HG02938 (cell line): ENCODE measurements around the gene GRK6.
"Not testable (repeated sequence)": the region's sequence is repeated elsewhere in the genome, so short reads cannot be mapped to it uniquely, and the experiment has no call there.

Experiments used
- ATAC-seq: cut with Tn5 transposase; IDR thresholded peaks from one replicate; pipeline ENCODE4 v1.9.1; 2021; ENCODE audit warnings: mild to moderate bottlenecking, moderate library complexity; ENCODE audit not compliant: unreplicated experiment

Gene GRK6

DNA sequence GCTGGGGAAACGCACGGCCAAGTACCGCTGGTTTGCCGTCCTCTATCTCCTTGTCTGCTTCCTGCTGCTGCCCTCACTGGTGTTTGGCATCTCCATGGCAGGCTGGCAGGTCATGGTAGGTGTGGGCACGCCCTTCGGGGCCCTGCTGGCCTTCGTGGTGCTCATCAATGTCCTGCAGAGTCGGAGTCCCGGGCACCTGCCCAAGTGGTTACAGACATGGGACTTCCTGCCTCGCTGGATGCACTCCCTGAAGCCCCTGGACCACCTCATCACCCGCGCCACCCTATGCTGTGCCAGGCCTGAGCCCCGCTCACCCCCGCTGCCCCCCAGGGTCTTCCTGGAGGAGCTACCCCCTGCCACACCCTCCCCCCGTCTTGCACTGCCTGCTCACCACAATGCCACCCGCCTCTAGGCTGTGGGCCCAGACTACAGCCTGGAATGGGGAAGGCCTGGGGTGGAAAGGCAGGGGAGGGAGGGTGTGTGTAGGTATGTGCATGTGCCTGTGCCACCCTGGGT, 28.5 kb upstream of the GRK6 start:
- ATAC-seq, result no peak

DNA sequence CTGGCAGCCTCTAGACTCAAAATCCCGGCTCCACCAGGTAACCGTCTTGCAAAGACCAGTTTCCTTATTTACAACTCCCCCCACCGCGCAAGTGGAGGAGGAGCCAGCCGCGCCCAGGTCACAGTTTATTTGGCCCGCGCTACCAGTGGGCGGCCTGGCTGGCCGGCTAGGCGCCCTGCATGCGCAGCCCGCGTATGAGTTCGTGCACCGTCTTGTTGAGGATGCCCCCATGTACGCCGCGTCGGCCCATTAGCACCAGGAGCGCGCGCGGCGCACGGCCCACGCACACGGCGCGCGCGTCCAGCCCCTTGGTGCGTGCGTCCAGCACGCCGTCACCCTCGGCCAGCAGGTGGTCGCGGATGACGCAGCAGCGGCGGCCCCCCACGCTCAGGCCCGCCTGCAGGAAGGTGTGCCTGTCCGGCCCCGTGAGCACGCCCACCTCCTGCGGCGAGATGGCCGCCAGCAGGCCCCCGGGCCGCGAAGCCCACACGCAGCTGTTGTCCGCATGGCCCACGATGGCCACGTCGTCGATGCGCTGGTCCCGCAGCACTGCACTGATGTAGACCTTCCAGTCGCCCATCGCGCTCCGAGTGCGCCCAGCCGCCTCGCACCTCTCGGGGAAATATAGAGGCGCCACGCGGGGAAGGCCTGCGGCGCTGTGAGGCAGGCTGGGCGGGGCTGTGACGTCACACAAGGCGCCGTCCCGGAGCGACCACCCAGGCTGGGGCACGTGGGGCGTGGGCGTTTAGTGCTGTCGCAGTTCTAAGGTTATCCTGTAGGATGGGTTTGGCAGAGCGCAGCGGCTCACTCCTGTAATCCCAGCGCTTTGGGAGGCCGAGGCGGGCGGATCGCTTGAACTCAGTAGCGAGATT, 26.2 kb upstream of the GRK6 start, which contains the start of gene PFN3:
TSS of gene PFN3 (minus strand) at position 665 of the 872 bp plus-strand sequence. CDS start at position 580, 85 bp downstream.
- ATAC-seq, result no peak

DNA sequence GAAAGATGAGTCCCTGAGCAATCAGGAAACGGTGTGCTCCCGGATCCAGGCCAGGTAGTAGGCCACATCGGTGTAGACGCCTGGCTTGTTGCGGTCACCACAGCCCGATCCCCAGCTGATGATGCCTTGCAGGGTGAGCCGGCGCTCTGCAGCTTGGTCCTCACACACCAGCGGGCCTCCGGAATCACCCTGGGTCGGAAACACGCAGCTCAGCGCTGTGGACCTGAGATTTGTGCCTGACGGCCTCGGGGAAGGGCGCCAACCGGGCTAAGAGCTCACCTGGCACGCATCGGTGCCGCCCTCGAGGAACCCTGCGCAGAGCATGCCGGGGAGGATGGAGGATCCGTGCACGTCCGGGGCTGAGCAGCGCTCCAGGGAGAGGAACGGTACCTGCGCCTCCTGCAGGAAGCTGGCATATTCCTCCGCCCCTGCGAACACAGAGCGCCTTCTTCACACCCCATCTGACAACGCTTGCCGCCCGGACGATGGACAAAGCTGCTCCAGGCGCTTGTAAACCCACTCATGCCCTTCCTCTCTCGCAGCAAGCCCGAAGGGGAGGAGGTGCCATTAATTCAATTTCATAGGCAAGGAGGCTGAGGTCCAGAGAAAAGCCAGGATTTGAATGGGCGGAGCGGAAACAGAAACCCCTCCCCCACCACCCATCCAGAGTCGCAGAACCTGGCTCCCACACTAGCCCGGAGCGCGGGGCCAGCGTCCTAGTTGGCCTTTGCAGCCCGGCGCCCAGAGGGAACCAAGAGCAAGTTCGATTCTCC, 24.0 kb upstream of the GRK6 start:
- ATAC-seq, result no peak

DNA sequence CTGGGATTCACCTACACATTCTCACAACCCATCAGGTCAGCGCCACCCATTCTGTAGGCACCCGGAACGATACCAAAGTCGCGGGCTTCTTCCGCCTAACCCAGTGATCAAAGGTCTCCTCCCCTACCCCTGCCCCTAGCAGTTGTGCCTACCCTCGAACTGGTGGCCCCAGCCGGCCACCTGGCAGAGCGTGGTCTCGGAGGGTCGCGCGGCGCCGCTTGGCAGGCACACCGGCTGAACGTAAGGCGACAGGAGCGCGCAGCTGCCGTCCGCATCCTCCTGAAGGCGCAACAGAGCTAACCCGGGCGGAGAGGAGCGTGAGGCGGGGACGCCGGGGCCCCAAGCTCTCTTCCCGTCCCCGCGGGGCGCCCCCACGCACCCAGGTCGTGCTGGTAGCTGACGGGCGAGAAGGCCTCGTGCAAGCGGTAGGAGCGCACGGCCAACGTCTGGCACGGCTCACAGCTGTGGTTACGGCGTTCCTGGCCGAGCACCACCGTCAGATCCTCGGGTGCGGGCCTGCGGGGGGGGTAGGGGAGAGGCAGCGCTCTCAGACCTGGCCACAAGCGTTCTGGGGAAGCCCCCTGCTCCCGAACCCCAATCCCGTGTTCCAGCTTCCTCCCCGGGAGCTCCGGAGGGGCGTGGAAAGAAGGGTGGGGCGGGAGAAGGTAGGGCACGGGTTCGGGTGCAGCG, 23.2 kb upstream of the GRK6 start:
- peak; percentile 23 for ATAC-seq

DNA sequence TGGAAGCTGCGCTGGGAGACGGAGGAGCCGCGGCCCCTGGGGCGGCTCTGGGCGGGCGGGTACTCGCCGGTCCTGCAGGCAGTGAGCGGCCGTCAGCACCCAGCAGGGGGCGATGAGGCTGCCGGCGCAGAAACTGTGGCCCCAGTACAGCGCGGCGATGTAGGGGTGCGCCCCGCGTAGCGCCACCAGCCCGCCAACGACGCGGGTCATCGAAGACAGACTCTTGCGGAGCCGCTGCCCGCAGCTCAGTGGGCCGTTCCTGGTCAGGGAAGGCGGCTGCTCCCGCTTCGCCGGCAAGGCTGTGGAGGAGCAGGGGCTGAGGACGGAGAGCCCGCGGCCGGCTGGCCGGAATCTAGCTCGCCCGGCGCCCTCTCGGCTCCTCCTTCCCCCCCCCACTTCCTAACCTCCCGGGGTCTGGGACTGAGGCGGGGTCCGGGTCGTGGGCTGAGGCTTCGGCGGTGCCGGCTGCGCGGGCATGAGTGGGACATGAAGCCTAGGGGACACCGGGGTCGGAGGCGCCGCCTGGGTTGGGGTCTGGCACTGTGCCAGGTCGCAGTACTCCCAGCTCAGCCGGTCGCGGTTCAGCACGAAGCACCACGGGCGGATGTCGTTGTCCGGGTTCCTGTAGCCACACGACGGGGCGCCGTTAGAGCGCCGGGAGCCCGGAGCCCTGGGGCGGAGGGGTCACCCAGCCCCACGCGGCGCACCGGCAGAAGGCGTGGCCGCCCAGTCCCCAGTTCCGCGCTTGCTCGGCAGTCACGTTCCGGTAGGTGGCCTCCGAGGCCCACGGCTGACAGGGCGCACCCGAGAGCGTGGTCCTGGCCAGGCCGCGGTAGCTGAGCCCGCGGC, 22.5 kb upstream of the GRK6 start:
- peak; percentile 63 for ATAC-seq

DNA sequence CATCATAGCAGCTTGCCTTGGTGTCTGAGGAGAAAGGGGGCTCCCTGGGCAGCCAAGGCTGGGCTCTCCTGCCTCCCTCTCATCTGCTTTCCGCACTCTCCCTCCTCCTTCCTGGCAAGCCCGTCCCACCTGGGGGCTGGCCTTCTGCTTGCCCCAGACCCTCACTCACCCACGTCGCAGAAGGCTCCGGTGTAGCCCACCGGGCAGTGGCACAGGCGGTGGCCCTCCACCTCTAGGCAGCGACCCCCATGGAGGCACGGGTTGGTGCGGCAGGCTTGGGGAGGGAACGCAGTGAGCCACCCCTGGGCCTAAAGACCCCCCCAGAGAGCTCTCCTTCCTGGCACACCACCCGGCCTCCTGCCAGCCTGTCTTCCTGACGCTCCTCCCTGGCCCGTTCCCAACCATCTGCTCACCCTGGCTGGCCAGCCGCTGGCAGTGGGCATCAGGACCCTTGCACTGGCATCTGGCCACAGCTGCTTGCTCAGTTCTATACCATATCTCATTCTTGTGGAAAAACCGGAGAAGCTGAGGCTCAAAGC, 21.8 kb upstream of the GRK6 start:
- no peak for ATAC-seq

DNA sequence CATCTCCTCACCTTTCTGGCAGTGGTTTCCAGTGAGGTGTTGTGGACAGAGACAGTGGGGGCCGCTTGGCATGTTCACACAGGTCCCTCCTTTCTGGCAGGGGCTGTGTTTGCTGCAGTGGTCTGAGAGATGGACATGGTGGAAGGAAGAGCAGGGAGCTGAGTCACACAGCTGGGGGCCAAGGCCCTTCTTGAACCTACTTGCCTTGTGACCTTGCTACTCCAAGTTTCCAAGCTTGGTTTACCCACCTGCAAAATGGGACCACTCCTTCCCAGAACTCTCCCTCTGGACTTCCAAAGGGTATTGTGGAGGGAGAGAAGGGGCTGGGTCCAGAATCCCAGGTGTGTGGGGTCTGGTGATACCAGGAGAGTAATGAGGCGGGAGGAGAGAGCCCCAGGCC, 21.2 kb upstream of the GRK6 start:
- no peak for ATAC-seq

DNA sequence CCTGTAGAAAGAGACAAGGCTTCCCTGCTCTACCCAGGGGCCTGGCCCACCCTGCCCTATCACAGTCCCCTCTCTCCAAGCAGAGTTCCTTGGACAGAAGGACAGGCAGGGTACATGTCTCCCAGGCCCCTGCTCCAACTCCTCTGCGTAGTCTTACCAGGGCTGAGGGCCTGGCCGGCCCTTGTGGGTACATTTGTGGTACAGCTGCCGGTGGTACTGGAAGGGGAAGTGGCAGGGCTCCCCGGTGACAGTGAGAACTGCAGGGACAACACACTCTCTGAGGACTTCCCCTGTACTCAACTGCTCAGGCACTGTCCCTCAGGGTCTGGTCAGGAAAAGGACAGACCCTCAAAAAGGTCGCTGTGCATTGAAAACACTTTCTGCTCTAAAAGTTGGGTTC, 20.7 kb upstream of the GRK6 start:
- no peak for ATAC-seq

DNA sequence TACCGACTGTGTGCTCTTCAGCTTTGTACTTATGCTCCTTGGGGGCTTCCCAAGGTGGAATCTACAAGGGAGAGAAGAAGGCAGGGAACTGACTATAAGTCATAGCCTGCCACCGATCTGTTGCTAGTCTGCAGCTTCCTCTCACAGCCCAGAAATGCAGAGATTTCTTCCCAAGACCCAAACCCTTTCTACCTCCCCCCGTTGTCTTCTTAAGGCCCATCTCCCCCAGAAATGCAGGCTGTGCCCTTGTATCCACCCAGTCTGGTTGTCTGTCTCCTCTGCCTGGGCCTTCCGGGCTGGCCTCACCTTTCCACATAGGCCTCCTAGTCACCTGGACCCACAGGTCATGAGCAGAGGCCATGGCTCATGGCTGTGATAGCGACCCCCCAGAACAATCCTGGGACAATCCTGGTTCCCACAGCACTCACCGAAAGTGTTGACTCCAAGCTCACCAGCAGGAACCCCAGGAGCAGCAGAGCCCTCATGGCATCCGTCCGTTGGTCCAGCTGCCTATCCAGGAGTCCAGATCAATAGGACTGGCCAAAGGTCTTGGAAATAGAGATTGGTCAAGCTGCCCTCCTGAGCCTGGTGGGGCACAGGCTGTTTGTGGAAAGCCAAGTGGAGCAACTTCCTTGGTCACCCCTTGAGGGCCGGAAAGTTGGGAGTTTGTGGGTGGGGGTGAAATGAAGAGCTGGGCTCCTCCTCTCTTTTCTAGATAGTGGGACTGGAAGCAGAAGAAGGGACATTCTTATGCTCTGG, 17.3 kb upstream of the GRK6 start, which contains the start of gene F12:
TSS of gene F12 (minus strand) at position 522 of the 759 bp plus-strand sequence. CDS start at position 485, 37 bp downstream.
- no peak for ATAC-seq

DNA sequence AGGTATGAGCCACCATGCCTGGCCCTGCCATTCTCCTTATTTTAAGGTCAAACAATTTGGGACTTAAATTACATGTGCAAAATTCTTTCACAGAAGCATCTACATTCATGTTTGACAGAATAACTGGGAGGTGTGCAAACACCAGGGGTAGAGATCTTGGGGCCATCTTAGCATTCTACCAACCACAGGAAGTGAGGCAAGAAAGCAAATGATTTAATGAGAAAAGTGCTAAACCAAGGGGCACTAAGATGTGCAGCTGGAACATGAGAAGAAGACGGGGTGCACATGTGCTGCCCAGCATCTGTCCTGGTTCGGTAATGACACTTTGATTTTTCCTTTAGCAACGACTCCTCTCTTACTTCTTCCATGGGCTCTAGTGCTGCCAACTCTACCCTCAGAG, 15.9 kb upstream of the GRK6 start:
- ATAC-seq, result no peak

DNA sequence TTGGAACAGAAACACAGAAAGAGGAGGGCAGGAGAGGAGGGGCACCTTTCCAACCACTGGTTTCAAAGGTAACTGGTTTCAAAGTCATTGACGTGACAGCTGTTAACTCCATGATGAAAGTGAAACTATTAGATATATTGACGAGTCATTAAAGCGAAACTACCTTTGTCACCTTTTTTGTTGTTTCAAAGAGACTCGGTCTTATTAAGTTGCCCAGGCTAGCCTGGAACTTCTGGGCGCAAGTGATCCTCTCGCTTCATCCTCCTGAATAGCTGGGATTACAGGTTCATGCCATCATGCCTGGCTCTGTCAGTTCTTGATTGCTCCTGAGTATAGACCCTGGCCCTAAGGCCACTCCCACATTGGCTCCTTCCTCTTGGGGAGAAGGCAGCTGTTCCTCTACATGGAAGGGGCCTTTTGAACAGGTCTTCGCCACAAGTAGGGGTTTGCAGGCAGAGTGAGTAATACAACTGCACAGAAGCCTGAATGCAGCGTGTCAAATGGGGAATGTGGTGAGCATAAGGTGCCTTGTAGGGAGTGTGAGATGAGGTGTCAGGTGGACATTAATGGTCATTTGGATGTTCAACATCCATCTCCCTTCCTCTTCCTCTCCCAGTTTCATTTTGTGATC, 13.8 kb upstream of the GRK6 start:
- peak; percentile 69 for ATAC-seq

DNA sequence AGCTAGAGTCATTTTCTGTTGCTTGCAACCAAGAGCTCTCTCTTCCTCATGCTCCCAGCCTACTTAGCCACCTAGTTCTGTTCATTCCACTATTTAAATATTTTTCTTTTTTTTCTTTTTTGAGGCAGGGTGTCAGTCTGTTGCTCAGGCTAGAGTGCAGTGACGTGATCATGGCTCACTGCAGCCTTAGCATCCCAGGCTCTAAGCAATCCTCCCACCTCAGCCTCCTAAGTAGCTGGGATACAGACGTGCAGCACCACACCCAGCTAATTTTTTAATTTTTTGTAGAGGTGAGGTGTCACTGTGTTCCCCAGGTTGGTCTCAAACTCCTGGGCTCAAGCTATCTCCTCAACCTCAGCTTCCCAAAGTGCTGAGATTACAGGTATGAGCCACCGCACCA, 12.0 kb upstream of the GRK6 start:
- no peak for ATAC-seq

DNA sequence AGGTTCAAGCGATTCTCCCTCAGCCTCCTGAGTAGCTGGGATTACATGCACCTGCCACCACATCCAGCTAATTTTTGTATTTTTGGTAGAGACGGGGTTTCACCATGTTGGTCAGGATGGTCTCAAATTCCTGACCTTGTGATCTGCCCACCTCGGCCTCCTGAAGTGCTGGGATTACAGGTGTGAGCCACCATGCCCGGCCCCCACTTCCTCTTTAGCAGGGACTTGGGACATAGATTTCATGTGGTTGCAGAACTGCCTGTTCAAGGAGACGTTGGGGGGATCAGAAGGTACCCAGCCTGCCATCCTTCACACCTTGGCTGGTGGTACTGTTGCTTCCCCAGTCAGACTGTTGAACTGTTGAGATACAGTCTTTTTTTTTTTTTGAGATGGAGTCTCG, 9.4 kb upstream of the GRK6 start:
- not testable (repeated sequence) for ATAC-seq

DNA sequence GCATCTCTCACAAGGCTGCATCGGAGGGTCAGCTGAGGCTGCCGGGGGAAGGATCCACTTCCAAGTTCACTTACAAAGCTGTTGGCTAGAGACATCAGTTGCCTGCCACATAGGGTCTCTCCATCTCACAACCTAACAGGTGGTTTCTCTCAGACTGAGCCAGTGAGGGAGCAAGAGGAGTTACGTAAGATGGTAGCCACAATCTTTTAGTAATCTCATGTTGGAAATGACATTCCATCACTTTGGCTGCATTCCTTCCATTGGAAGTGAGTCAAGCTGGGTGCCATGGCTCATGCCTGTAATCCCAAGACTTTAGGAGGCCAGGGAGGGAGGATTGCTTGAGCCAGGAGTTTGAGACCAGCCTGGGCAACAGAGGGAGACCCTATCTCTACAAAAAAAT, 7.4 kb upstream of the GRK6 start:
- ATAC-seq, result no peak

DNA sequence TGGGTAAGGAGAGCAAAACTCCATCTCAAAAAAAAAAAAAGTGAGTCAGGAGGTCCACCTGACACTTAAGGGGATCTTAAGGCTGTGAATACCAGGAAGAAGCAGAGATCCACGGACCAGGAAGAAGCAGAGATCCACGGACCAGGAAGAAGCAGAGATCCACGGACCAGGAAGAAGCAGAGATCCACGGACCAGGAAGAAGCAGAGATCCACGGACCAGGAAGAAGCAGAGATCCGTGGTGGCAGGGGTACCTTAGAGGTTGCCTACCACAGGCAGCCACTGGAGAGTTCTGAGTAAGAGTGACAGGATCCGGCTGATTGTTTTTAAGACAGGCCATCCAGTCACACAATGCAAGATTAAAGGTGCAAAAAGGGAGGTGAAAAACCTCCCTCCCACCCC, 6.0 kb upstream of the GRK6 start:
- not testable (repeated sequence) for ATAC-seq

DNA sequence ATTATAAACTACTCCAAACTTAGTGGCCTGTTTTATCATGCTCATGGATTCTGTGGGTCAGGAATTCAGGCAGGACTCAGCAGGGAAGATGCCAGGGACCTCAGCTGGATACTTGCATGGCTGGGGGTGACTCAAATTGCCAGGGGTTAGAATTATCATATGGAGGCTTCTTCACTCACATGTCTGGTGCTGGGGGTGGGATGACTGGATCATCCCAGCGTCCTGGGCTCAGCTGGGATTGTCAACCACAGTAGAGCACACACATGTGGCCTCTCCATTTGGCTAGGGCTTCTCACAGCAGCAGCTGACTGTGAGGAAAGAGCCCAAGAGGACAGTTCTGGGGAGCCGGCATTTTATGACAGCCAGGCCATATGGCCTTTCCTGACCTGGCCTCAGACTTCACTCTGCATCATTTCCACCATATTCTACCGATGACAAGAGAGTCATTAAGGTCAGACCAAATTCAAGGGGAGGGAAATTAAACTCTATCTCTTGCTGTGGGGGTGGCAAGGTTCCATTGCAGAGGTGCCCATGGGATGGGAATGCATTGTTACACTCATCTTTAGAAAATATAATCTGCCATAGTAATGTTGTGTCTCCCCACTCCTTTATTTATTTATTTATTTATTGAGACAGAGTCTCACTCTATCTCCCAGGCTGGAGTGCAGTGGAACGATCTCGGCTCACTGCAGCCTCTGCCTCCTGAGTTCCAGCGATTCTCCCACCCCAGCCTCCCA, 5.2 kb upstream of the GRK6 start:
- no peak for ATAC-seq

DNA sequence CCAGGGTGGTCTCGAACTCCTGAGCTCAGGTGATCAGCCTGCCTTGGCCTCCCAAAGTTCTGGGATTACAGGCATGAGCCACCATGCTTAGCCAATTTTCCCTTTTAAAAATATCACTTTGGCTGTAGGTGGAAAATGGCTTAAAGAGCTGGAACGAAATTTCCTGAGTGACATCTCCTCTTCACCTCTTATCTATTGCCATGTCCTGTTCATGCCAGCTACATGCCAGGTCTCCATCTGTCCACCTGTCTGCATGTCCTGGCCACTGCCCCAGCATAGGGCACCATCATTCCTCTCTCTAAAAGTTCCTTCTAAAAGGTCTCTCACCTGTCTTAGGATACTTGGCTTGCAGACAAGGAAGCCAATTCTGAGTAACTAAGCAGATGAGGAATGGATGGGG, 2.8 kb upstream of the GRK6 start:
- no peak for ATAC-seq

DNA sequence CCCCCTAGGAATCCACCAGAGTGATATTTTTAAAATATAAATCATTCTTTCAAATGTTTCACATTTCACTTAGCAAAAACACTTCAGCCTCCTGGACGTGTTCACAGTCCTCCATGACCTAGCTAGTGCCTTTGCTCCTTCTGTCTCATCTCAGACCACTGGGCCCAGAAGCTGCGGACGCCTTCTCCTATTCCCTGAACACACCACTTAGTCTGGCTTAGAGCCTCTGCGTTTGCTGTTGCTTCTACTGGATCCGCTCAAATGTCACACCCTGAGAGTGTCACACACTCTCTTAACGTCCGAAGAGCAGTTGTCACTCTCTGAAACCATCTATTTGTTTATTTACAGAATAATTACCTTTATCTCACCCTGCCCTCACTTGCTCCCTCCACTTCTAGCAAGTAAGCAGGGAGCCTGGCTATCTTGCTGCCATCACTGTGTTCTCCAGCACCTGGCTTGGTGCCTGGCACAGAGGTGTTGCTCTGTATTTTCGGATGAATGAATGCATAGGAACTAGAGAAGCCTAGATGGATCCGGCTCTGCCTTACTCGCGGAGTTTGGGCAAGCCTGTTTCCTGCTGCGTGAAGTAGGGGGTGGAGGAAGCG, 1.2 kb upstream of the GRK6 start:
- no peak for ATAC-seq
